T47D (cell line): ENCODE results near the gene DTNA.

Source experiments
- DNase-seq, 2 experiments: peaks; one replicate each; pipeline versions ENCODE4 v3.0.0 to v3.0.0-alpha.2; 2011 to 2012; ENCODE audit warnings: low read depth in 1 of 2, low spot score in 1 of 2
- JUND ChIP-seq: IDR thresholded peaks from 2 replicates; pipeline ENCODE4 v1.6.1; 2012; ENCODE audit warnings: low read depth
- in situ Hi-C: cut with HindIII; loops from 2 replicates; pipeline ENCODE4 v1.10.0; 2016; ENCODE audit warnings: low sequenced_read_pairs, low pct_unique_long_range_greater_than_20kb

The DTNA gene

DNA sequence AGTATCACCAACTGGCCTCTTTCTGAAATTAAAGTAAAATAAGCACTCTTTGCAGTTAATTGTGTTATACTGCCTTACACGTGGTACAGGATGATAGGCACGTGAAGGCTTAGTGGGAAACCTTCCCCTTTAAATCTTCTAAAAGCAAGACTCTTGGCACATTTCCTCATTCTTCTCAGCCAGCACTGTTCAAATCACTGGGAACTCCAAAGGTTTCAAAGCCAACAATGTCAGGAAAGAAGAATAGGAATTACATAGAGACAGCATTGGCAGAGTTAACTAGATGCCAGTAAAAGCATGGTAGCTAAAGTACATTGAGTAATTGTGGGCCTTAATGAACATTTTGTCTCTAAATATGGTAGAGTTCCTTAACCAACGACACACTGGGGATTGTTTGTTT is 96.4 kb downstream of the DTNA start:
- DNase-seq: no peak
- TF ChIP-seq JUND: no peak
- in situ Hi-C loops: no loop called here

DNA sequence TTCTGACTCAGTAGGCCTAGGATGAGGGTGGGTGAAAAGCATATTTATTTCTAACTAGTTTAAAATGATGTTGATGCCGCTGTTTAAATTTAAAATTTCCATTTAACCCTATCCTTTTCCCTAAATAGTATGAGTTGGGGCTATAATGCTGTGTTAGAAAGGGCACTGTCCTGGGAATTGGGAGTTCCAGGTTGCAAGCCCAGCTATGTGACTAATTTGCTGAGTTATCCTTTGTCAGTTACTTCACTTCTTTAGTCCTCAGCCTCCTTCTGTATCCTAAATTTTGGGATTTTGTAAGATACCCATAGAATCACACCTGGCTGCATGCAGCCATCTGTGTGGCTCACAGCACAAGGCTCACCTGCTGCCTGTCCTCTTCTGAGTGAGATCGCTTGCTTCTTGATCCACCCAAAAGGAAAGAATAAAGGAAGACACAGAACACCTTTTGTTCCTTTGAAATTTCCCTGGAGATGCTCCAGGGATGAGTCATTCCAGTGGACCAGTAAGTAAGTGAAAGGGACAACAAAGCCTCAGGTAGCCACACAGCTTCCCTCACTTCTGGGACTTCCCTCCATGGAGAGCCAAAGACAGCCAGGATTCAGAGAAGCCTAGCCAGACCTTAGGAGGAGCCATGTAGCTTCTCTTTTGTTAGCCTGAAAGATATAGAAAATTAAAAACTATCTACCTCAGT is 97.2 kb downstream of the DTNA start:
- in situ Hi-C loops: no loop called here
- DNase-seq: peak in 1 of 2 experiments; percentile 9
- no peak for TF ChIP-seq JUND

DNA sequence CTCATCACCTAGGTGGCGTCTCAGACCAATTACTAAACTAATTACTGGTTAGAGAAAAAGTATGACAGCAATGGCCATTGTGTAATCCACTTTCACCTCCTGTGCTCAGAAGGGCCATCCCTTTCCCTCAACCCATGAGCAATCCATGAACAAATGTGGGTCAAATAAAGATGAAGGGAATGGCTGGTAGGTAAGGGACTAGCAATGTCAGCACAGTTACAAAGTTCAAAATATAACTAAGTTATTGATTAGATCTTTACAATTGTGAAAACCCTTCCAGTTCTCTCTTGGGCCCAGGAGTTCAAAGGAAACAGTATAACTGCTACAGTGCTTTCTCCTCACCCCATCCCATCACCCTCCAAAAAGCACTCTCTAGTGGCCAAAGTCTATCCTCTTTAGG is 98.3 kb downstream of the DTNA start:
- in situ Hi-C loops: no loop called here
- no peak for TF ChIP-seq JUND
- DNase-seq: no peak

DNA sequence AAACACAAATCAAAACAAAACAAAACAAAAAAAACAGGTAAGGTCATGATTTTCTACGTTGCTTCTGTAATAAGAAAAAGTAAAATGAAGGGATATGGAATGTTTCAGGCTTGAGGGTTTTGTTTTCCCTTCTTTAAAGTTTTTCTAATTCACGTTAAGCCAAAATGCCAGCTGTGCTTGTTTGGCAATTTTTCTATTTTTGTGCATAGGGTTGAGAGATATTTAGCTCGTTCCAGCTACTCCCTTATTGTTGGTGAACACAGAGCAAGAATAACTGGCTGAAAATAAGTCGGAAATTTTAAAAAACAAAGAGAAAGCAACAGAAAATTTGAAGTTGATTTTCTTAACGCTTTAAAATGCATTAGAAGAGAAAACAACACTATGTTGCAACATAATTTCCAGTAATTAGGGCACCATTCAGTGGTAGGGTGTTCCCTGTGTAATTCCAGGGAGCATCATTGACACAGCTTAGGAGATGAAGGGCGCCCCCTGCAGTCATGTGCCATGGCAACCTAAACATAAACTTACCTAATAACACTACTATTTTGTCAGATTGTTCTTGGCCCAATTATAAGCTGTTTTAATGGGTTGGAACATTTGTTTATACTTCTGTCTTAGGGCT is 99.5 kb downstream of the DTNA start:
- in situ Hi-C loops: no loop called here
- peak in 1 of 2 experiments; percentile 41 for DNase-seq
- no peak for TF ChIP-seq JUND

DNA sequence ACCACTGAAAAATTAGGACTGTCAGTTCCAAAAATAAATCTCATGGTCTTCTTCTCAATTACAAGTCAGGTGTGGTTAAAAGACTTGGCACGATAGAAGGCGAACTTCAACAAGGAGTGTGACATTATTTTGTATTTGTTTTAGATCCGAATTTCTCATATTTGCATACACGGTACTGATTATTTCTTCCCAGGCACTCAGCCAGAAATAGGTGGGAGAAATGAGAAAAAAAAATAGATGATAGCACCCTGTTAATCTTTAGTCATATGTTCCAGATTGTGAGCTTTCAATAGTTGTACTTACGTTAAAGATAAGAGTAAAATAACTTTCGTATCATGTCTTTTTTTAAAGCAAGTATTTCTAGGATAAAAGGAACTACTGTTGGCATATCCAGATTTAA is 106.1 kb downstream of the DTNA start:
- TF ChIP-seq JUND: no peak
- DNase-seq: no peak
- in situ Hi-C loops: no loop called here

DNA sequence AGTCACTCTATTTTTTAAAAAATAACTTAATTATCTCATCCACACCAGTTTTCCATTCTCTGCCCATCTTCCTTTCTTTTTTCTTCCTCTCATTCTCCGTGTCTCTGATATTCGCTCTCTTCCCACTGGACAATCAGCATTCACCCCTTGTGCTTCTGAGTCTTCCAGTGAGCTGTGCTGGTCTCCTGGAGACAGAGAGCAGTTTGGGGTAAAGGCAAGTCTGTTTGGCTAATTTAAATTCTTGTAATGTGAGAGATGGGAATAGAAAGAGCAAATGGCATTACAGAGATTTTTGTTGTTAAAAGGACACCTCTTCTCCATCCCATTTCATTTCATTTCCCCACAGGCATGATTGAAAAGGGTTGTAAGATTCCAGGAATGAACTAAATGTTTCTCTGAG is 107.5 kb downstream of the DTNA start:
- TF ChIP-seq JUND: no peak
- DNase-seq: no peak
- in situ Hi-C loops: no loop called here

DNA sequence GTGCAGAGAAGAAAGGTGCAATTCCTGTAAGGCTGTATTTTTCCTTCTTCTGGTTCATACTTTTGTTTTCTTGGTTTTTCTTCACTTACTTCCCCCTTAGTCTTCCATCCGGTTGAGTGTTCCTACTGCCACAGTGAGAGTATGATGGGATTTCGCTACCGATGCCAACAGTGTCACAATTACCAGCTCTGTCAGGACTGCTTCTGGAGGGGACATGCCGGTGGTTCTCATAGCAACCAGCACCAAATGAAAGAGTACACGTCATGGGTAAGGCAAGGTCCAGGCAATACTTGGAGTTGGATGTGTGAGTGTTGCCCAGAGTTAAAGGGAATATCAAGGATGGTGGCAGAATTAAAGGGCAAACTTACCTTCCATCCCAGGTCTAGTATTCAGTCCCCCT is 108.0 kb downstream of the DTNA start:
- no peak for DNase-seq
- TF ChIP-seq JUND: no peak
- in situ Hi-C loops: no loop called here

DNA sequence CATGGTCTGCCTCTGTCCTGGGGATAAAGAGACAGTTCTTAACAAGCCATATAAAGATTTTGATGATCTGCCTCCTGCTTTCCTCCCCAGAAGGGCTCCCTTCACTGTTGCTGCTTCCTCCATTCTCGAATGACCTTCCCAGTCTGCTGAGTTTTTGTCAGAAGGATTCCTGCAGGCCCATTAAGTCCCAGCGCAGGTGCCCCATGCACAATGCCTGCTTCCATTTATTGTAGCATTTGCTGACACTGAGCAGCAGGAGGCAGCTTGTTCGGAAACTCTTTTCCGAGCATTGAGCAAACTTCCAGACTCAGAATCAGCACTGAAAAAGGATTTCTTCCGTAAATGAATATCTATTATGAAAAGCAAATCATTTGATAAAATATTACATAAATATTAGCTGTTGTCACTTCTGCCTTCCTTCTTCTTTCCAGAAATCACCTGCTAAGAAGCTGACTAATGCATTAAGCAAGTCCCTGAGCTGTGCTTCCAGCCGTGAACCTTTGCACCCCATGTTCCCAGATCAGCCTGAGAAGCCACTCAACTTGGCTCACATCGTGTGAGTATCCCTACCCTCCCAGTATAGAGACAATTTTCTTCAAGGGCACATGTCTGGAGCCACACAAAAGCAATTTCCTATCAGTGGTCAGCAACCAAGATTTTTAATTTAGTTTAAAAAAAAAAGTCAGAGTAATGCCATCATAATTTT is 110.4 kb downstream of the DTNA start:
- in situ Hi-C loops: no loop called here
- no peak for TF ChIP-seq JUND
- no peak for DNase-seq

DNA sequence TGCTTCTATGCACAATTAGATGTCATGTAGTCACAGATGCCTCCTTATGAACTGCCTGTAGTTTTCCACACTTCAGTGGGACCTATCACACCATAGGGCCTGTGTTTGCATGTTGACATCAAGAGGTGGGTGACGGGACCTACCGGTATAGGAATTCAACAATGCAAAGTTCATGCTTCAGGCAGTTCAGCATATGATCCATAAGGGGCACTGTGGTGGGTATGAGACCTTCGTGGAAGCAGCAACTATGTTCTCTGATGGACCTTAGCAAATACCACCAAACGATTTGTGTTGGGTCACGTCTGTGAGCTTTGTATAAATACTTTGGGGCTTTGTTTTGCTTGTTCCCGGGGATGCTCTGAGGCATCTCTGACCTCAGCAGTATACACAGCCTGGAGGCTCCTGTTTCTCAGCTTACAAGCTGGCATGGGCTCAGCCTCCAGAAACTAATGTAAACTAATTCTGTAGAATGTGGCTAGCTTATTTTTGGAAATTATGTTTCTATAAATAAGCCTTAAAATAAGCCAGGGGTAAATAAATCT is 111.6 kb downstream of the DTNA start:
- in situ Hi-C loops: no loop called here
- peak in 1 of 2 experiments; percentile 17 for DNase-seq
- no peak for TF ChIP-seq JUND

DNA sequence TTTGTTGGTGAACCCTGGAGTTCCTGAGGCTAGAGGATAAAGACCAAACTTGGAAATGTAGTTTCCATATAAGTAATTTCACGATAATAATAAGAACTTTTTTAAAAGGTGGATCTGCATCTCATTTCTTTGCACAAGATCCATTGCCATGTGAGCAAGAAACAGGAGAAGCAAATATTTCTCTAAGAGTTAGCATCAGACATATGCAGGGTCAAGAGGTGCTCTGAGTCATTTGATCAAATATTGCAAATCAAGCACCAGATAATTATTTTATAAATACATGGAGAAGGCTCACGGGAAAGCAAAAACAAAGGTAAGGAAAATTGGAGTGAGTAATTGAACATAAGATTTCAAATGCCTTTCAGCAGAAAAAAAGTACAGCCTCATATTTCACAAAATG is 118.0 kb downstream of the DTNA start:
- in situ Hi-C loops: no loop called here
- no peak for TF ChIP-seq JUND

DNA sequence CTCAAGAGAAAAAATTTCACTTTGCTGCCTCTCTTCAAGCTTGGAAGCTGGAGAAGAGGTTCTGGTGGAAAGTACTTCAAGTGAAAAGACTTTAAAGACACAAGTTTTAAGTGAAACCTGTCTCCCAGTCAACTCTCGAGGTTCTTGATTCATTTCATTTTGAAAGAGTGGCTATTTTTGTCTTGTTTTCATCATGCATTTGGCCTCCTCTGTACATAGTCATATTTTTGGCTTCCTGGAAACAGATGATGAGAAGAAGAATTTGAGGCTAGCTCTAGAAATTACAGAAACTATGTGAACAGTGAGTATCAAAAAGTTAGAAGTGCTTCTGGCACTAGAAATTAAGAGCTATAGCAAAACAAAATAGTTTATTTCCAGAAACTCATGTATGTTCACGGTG is 124.8 kb downstream of the DTNA start:
- no peak for TF ChIP-seq JUND
- no peak for DNase-seq

More for the DNA sequence above, 118.0 kb downstream of the DTNA start:
- DNase-seq: no peak

DNA sequence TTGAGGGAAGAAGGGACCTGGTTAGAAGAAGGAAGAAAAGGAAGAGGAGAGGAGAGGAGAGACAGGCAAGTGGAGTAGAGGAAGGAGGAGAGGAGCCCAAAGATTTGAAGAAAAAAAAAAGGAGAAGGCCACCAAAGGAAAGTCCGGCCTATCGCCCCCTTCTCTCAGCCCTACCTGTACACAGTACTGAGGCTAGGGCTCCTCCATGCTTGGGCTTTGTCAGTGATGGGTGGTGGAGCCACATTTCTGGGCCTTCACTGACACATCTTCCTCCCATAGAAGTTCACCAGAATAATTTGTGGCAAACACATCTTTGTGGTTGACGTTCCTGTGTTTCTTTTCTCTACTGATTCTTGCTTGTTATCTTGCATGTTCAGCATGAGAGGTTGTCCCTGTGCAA is 125.4 kb downstream of the DTNA start:
- in situ Hi-C loops: no loop called here
- no peak for DNase-seq
- TF ChIP-seq JUND: no peak

More for the DNA sequence above, 124.8 kb downstream of the DTNA start:
- in situ Hi-C loops: no loop called here

DNA sequence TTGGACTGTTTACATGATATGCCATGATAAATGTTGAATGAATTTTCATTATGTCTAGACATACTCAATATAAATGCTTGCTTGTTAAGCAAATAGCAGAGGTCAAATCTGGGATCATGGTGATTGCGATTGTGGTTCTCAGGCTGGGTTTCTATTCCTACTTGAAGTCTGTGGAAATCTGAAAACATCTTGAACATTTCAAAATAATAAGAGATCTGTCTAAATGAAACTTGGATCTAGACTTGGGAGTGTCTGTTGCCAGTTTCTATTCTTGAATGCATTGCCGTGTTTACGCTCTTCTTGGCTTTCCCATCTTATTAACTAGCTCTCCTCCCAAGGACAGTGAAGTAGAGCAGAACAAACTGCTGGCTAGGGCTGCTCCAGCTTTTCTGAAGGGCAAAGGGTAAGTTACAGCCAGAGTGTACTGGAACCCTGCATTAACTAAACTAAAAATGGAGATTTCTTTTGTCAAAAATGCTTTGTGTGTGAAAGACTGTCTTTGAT is 127.7 kb downstream of the DTNA start:
- DNase-seq: no peak
- in situ Hi-C loops: no loop called here

More for the DNA sequence above, 127.7 kb downstream of the DTNA start:
- no peak for TF ChIP-seq JUND
